GM23338 (cell line): ENCODE results near the gene EYA2.

Source experiments
- CTCF ChIP-seq, 2 experiments: fragments of 200-600 bp in 1 of 2; sonication (generic) in 1 of 2; conservative IDR thresholded peaks; 2 replicates each; pipeline versions ENCODE4 v1.5.1 to v1.6.1; 2016 to 2017; ENCODE audit warnings: antibody characterized with exemption in 2 of 2, low read depth in 2 of 2, mild to moderate bottlenecking in 2 of 2, moderate library complexity in 1 of 2
- ETS1 ChIP-seq: IDR thresholded peaks from 2 replicates; pipeline ENCODE4 v1.6.1; 2016; ENCODE audit warnings: antibody characterized with exemption
- EZH2 ChIP-seq: fragments of 200-600 bp; sonication (generic); IDR thresholded peaks from one replicate; pipeline ENCODE4 v1.8.0; 2017; ENCODE audit warnings: antibody characterized with exemption, mild to moderate bottlenecking, low read depth; ENCODE audit not compliant: unreplicated experiment
- EZH2phosphoT487 ChIP-seq: fragments of 200-600 bp; sonication (generic); IDR thresholded peaks from one replicate; pipeline ENCODE4 v1.8.1; 2018; ENCODE audit warnings: antibody characterized with exemption; ENCODE audit not compliant: unreplicated experiment
- JUNB ChIP-seq: IDR thresholded peaks from one replicate; pipeline ENCODE4 v1.6.1; 2016; ENCODE audit warnings: antibody characterized with exemption; ENCODE audit not compliant: unreplicated experiment
- POLR2AphosphoS5 ChIP-seq: IDR thresholded peaks from 2 replicates; pipeline ENCODE4 v1.6.1; 2016; ENCODE audit warnings: antibody characterized with exemption, low read depth
- REST ChIP-seq: IDR thresholded peaks from one replicate; pipeline ENCODE4 v1.6.1; 2018; ENCODE audit warnings: antibody characterized with exemption; ENCODE audit not compliant: unreplicated experiment
- STAT1 ChIP-seq: IDR thresholded peaks from one replicate; pipeline ENCODE4 v1.6.1; 2016; ENCODE audit warnings: antibody characterized with exemption; ENCODE audit not compliant: unreplicated experiment

GRCh38 chr20:47210470-47210869, 315.8 kb downstream of the EYA2 start:
- TF ChIP-seq CTCF (conservative IDR thresholded peaks at IDR 0.05; ENCODE audit: low read depth in 2 of 2) (no peak), EZH2phosphoT487 (no peak), REST (no peak), JUNB (no peak), ETS1 (no peak), EZH2 (no peak), STAT1 (no peak), POLR2AphosphoS5 (no peak)
